ENCODE data around the gene ABHD10.

GRCh38 chr3:111999484-112000324 is 20.9 kb downstream of the ABHD10 start:
- TF ChIP-seq CTCF (IDR thresholded peaks at IDR 0.05; ENCODE audit: low read length): no peak
- TF ChIP-seq EZH2 (IDR thresholded peaks at IDR 0.05; ENCODE audit: borderline replicate concordance, low read length): no peak
